Adrenal gland (tissue), 12 donors: Measurements from ENCODE around the gene TMEM196. TPM values are rescaled to one million over a fixed set of nuclear protein-coding genes. Genes with fewer than 3 reads are reported as not detected.

Source experiments
- DNase-seq, 7 donors: peaks; one replicate each; pipeline ENCODE4 v3.0.0-alpha.2; 2019 to 2020
- H3K27ac ChIP-seq, 5 donors: fragments of 200-600 bp; sonication (generic) in 4 of 5; 1 replicate in 3 of 5; 2 replicates in 2 of 5; pipeline versions ENCODE4 v1.5.1 to v1.8.0; 2016 to 2020; ENCODE audit warnings: mild to moderate bottlenecking in 1 of 5
- H3K27me3 ChIP-seq: fragments of 200-600 bp; 2 replicates; pipeline ENCODE4 v1.8.0; 2021
- H3K36me3 ChIP-seq, 2 donors: fragments of 200-600 bp; replicated peaks in 1 of 2; 1 replicate in 1 of 2; 2 replicates in 1 of 2; pipeline versions ENCODE4 v1.5.1 to v1.8.0; 2018 to 2022
- H3K4me1 ChIP-seq, 2 donors: fragments of 200-600 bp; replicated peaks in 1 of 2; 1 replicate in 1 of 2; 2 replicates in 1 of 2; pipeline versions ENCODE4 v1.5.1 to v1.8.0; 2018 to 2021
- H3K4me3 ChIP-seq, 4 donors: fragments of 200-600 bp; sonication (generic) in 3 of 4; one replicate each; pipeline ENCODE4 v1.5.1; 2016 to 2018
- H3K9me3 ChIP-seq, 3 donors: fragments of 200-600 bp; sonication (generic) in 1 of 3; replicated peaks in 1 of 3; 1 replicate in 2 of 3; 2 replicates in 1 of 3; pipeline versions ENCODE4 v1.5.1 to v1.8.0; 2016 to 2021
- POLR2A ChIP-seq, 2 donors: fragments of 450-650 bp; IDR thresholded peaks; one replicate each; pipeline ENCODE4 v1.6.1; 2017; ENCODE audit warnings: antibody characterized with exemption in 2 of 2, mild to moderate bottlenecking in 2 of 2, moderate library complexity in 1 of 2
- WGBS, 4 donors: extraction: QIAGEN DNeasy Blood & Tissue Kit in 2 of 4; methylation state at CpG; one replicate each; pipeline versions ENCODE4 v1.1.5 to v1.1.7; 2013 to 2017; 5-methylcytosine and 5-hydroxymethylcytosine counted together
- intact Hi-C, 2 donors: fragments of 100-400 bp; cut with DNase I; formaldehyde crosslinking; loops; one replicate each; pipeline versions ENCODE4 v1.14.1 to v1.15.0; 2022 to 2023
- polyA plus RNA-seq, 3 donors: library from polyadenylated mRNA; stranded (reverse); fragments of 200-250 nt in 2 of 3; fragments of 350-450 nt in 1 of 3; fragmentation: Illumina TruSeq in 1 of 3; extraction: RNeasy Lipid Tissue Mini Kit (QIAGEN cat#74804) in 1 of 3; gene quantifications; one replicate each; pipeline ENCODE4 v1.2.3, GENCODE V29; 2013 to 2014
- total RNA-seq, 9 donors: library from RNA; depleted of rRNA in 4 of 9; stranded (reverse); fragments of >200 nt in 4 of 9; fragments of 120-200 nt in 1 of 9; fragmentation: NEBNext Ultra II Directional in 1 of 9; extraction: Animal tissue kit (Norgen Biotek cat#: 25700) in 1 of 9; gene quantifications; one replicate each; pipeline versions ENCODE4 v1.1.0 to v1.2.4, GENCODE V29; 2013 to 2023
- TF ChIP-seq, protein P1 (sequence below), 6 experiments: fragments of 450-650 bp in 4 of 6; fragments of 200-600 bp in 2 of 6; sonication (generic) in 1 of 6; IDR thresholded peaks; 1 replicate in 5 of 6; 2 replicates in 1 of 6; pipeline versions ENCODE4 v1.5.1 to v1.8.0; 2016 to 2021; ENCODE audit warnings: antibody characterized with exemption in 6 of 6, mild to moderate bottlenecking in 2 of 6, moderate library complexity in 1 of 6
- donor health status: healthy with polysubstance abuse.
- donor health status: Bipolar disorder and iron deficiency.
- donor health status: DM: yes; HTN: yes; CAD: no.
- donor health status: DM: no; HTN: no; CAD: no.
- donor health status: DM: no; HTN: no; CAD: no.
- donor health status: DM: yes; HTN: yes; CAD: no.

The TMEM196 gene
- total and polyA plus RNA-seq, 12 donors = 0.06 to 1.1 (median 0.16) TPM; not detected in 1

DNA sequence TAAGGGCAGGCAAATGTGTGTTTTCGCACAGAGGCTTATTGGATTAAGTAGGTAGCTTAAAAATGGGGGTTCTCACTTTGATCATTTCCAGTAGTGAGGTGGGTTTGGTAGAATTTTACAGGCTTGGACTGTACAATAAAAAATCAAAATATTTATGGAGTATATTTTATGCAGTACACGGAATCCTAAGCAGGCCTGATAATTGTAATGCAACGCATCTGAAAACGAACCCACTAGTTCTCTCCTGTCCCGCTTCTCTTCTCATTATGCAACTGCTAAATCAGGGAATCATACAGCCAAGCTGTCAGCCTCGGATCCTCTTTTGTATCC is 64.2 kb downstream of the TMEM196 start:
- intact Hi-C loops = no loop called here
- Histone ChIP-seq H3K36me3 (no peaks in the 10 kb centered on the region), H3K9me3 (no peaks in the 10 kb centered on the region), H3K27ac (peak overlapping the region in 2 of 5 donors; percentile 47 to 65), H3K4me3 (peak overlapping the region in 2 of 4 donors; percentile 74 to 96), H3K4me1 (peaks cover 5 to 24% of the 10 kb centered on the region in 2 donors), H3K27me3 (no peaks in the 10 kb centered on the region)
- no peak for DNase-seq
- TF ChIP-seq, protein P1, sequence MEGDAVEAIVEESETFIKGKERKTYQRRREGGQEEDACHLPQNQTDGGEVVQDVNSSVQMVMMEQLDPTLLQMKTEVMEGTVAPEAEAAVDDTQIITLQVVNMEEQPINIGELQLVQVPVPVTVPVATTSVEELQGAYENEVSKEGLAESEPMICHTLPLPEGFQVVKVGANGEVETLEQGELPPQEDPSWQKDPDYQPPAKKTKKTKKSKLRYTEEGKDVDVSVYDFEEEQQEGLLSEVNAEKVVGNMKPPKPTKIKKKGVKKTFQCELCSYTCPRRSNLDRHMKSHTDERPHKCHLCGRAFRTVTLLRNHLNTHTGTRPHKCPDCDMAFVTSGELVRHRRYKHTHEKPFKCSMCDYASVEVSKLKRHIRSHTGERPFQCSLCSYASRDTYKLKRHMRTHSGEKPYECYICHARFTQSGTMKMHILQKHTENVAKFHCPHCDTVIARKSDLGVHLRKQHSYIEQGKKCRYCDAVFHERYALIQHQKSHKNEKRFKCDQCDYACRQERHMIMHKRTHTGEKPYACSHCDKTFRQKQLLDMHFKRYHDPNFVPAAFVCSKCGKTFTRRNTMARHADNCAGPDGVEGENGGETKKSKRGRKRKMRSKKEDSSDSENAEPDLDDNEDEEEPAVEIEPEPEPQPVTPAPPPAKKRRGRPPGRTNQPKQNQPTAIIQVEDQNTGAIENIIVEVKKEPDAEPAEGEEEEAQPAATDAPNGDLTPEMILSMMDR (IDR thresholded peaks at IDR 0.05) = peak in 1 of 6 experiments; percentile 46
- no peak for TF ChIP-seq POLR2A (IDR thresholded peaks at IDR 0.05)
- 53 to 62% (median 57%) methylated on average over 6 of the region's 6 CpGs for WGBS, 4 donors

DNA sequence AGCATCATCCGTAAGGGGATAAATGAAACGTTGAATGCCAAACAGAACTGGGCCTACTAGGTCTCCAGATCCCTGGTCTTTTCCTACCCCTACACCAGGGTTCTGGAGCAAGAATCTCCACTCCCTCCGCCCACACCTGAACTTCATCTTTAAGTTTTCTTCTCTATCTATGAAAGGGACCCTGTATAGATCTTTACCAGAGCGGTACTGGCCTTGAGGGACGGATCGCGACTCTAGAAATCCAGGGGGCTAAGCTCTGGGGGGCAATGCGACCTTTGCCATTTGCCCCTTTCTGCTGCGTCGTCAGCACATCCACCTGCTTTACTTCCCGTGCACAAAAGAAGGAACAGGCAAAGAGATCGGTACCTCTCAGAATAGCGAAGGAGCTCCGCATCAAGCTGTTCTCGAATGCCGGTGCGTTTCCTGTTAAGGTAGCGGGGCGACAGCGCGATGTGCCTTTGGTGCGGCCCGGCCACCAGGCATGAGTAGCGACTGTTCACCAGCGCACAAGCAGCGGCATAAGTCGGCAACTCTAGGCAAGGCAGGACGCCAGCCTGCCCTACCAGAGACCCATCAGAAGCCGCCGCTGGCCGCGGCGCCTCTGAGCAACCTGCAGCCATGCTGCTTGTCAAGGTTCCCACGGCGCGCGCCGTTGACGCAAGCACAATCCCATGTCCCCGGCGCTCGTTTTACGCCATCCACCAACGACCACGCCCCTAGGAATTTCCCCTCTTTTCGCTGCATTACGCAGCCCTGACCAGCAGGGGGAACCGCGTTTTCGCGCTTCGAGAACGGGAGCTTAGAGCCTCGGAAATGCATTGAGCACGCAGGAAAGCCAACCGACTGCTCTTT is 64.8 kb downstream of the TMEM196 start, which contains the start of gene POLR1F:
POLR1F (minus strand) TSS at position 641 of the 852 bp plus-strand sequence; CDS start at position 620, 21 bp downstream.
- WGBS, 4 donors = 0 to 1% (median 0%) methylated on average over 33 to 56 of the region's 56 CpGs
- intact Hi-C loops = no loop called here
- Histone ChIP-seq H3K4me3 (peak within 1 kb of the TSS in 3 of 4 donors; percentile 74 to 96 (median 96)), H3K9me3 (no peaks in the 10 kb centered on the region), H3K27ac (peak within 1 kb of the TSS in 3 of 5 donors; percentile 58 to 75 (median 65)), H3K27me3 (no peaks in the 10 kb centered on the region), H3K4me1 (peaks cover 5 to 24% of the 10 kb centered on the region in 2 donors), H3K36me3 (no peaks in the 10 kb centered on the region)
- peak; percentile 84 to 88 for TF ChIP-seq POLR2A (IDR thresholded peaks at IDR 0.05)
- TF ChIP-seq, protein P1 (IDR thresholded peaks at IDR 0.05) = peak; percentile 73 to 94 (median 88)
- peak; percentile 93 to 98 (median 96) for DNase-seq

DNA sequence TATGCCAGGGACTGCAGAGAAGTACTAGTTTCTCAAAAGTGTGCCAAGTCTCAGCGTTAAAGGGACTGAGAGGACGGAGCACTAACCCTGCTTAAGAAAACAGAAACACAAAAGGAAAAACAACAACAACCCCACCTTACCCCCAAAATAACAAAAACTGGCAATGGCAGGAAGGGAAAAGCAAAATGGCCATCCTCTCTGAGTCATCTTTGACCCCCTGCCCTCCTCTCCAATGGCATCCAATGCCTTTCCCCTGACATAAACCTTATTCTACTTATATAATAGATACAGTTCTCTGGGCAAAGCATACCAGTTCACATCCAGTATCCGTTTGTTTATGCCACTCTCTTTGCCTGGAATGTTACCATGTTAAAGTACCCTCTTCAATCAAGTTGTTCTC is 66.2 kb downstream of the TMEM196 start:
- Histone ChIP-seq H3K27ac (no peak overlapping the region), H3K9me3 (no peaks in the 10 kb centered on the region), H3K4me3 (peak overlapping the region in 1 of 4 donors; percentile 96), H3K27me3 (no peaks in the 10 kb centered on the region), H3K4me1 (peaks cover 5 to 24% of the 10 kb centered on the region in 2 donors), H3K36me3 (no peaks in the 10 kb centered on the region)
- intact Hi-C loops = no loop called here
- no peak for DNase-seq
- TF ChIP-seq, protein P1 (IDR thresholded peaks at IDR 0.05) = no peak
- 74 to 81% (median 78%) methylated on average over 3 of the region's 3 CpGs for WGBS, 4 donors

- intact Hi-C loops = no loop called here
- no peaks in the 10 kb centered on the region for H3K9me3 ChIP-seq
- no peaks in the 10 kb centered on the region for H3K36me3 ChIP-seq
- no peaks in the 10 kb centered on the region for H3K27me3 ChIP-seq
- no peak for TF ChIP-seq POLR2A (IDR thresholded peaks at IDR 0.05)
- TF ChIP-seq, protein P1 (IDR thresholded peaks at IDR 0.05) = no peak
- H3K27ac ChIP-seq = no peak overlapping the region
- DNase-seq = no peak
- 87 to 93% (median 91%) methylated on average over 2 of the region's 2 CpGs for WGBS, 4 donors
- H3K4me1 ChIP-seq = peaks cover 5 to 24% of the 10 kb centered on the region in 2 donors
- no peak overlapping the region for H3K4me3 ChIP-seq
Measured at GRCh38 chr7:19705663-19706062, 67.8 kb downstream of the TMEM196 start.
